GM18873 (cell line): Measurements from ENCODE around the gene GNL1.
"Not testable (repeated sequence)": the region's sequence is repeated elsewhere in the genome, so short reads cannot be mapped to it uniquely, and the experiment has no call there.

Source experiments
- ATAC-seq: cut with Tn5 transposase; IDR thresholded peaks from one replicate; pipeline ENCODE4 v1.9.1; 2021; ENCODE audit warnings: mild to moderate bottlenecking, moderate library complexity, moderate number of reproducible peaks; ENCODE audit not compliant: unreplicated experiment, low FRiP score

GNL1 gene

GRCh38 chr6:30556066-30556905, at the start of gene GNL1:
GNL1 (minus strand) TSS chr6:30556489; CDS start chr6:30556203, 286 bp downstream.
- ATAC-seq: peak; percentile 66

- no peak for ATAC-seq
These were observed 47.7 kb upstream of the GNL1 start for GRCh38 chr6:30603961-30604360.

- ATAC-seq: no peak
These were observed 45.7 kb upstream of the GNL1 start for GRCh38 chr6:30601815-30602641.

- no peak for ATAC-seq
These were observed 45.1 kb upstream of the GNL1 start for GRCh38 chr6:30601436-30601814.

- ATAC-seq: no peak
These were observed 44.2 kb upstream of the GNL1 start for GRCh38 chr6:30600451-30600961.

GRCh38 chr6:30599625-30600324, 43.5 kb upstream of the GNL1 start:
- no peak for ATAC-seq

GRCh38 chr6:30598912-30599624, 42.8 kb upstream of the GNL1 start:
- ATAC-seq: no peak

GRCh38 chr6:30597315-30598144, 41.2 kb upstream of the GNL1 start:
- ATAC-seq: not testable (repeated sequence)

GRCh38 chr6:30592287-30592686, 36.0 kb upstream of the GNL1 start:
- ATAC-seq: no peak

GRCh38 chr6:30591008-30591407, 34.7 kb upstream of the GNL1 start:
- ATAC-seq: no peak

- no peak for ATAC-seq
These were observed 34.2 kb upstream of the GNL1 start for GRCh38 chr6:30590509-30590908.

- ATAC-seq: no peak
These were observed 33.6 kb upstream of the GNL1 start for GRCh38 chr6:30589754-30590358.

- no peak for ATAC-seq
These were observed 27.6 kb upstream of the GNL1 start for GRCh38 chr6:30583921-30584320.

- no peak for ATAC-seq
These were observed 21.8 kb upstream of the GNL1 start for GRCh38 chr6:30578051-30578450.

GRCh38 chr6:30573113-30573512, 16.8 kb upstream of the GNL1 start:
- ATAC-seq: no peak

GRCh38 chr6:30572148-30572547, 15.9 kb upstream of the GNL1 start:
- ATAC-seq: no peak

GRCh38 chr6:30571762-30572082, 15.4 kb upstream of the GNL1 start:
- no peak for ATAC-seq

GRCh38 chr6:30571075-30571761, 14.9 kb upstream of the GNL1 start, which contains the start of gene ABCF1:
ABCF1 (plus strand) TSS chr6:30571442; CDS start chr6:30571488, 46 bp downstream.
- peak; percentile 81 for ATAC-seq
